ENCODE data around the gene TMEM186.
"Not testable (repeated sequence)": the region's sequence is repeated elsewhere in the genome, so short reads cannot be mapped to it uniquely, and the experiment has no call there.

The TMEM186 gene

DNA sequence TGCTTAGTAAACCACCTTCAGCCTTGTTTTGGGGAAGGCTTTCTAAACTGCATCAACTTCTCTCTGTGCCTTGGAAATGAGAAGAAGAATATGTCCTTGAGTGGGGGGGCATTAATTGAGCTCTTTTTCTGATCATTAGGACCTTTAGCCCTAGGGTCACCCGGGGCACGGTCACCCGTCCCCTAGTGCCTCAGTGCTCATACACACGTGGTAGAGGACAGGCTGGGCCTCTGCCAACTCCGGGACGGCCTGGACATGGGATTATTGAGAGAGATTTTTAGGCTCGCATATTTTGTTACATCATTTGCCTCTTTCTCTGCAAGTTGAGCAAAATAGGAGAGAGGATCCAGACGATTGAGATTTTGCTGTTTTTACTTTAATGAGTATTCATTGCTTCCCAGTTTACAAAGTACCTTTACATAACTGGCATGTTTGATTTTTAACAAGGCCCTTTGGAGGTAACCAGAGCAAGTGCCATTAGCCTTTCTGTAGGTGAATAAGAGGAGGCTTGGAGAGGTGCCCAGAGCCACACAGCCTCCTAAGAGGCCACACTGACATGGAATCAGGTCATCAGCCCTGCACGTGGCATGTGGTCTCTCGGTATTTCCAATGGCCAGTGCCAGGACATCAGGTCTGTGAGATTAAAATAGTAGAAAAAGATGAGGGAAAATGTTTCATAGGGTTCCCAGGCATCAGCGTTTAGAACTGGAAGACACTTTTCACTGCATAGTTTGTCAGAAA is 11.3 kb upstream of the TMEM186 start:
- no peak for DNase-seq
- H3K27ac ChIP-seq (ENCODE audit: insufficient read depth in 1 of 2, low read depth in 1 of 2, low read length in 2 of 2, poor library complexity in 1 of 2, severe bottlenecking in 2 of 2): no peak overlapping the region
- no peaks in the 10 kb centered on the region for H3K4me1 ChIP-seq (ENCODE audit: control extremely low read depth in 1 of 4, control insufficient read depth in 4 of 4, insufficient read depth in 4 of 4, low read length in 3 of 4)
- CTCF ChIA-PET: no interaction called here
- no peaks in the 10 kb centered on the region for H3K27me3 ChIP-seq (replicated peaks in 2 of 5; ENCODE audit: control insufficient read depth in 4 of 5, insufficient read depth in 5 of 5, low read length in 4 of 5)
- POLR2A ChIA-PET: no interaction called here
- 92% methylated on average over 8 of the region's 11 CpGs for WGBS (ENCODE audit: insufficient coverage)
- peaks cover 11 to 90% (median 71%) of the 10 kb centered on the region in 4 experiments for H3K36me3 ChIP-seq (ENCODE audit: control insufficient read depth in 4 of 4, insufficient read depth in 4 of 4, low read length in 3 of 4)
- no peak overlapping the region for H3K4me3 ChIP-seq (ENCODE audit: control insufficient read depth in 1 of 7, extremely low read depth in 1 of 7, insufficient read depth in 4 of 7, low read depth in 2 of 7, low read length in 6 of 7)
- H3K9me3 ChIP-seq (ENCODE audit: control extremely low read depth in 1 of 5, control insufficient read depth in 4 of 5, insufficient read depth in 2 of 5, low read depth in 1 of 5, low read length in 4 of 5): no peaks in the 10 kb centered on the region

DNA sequence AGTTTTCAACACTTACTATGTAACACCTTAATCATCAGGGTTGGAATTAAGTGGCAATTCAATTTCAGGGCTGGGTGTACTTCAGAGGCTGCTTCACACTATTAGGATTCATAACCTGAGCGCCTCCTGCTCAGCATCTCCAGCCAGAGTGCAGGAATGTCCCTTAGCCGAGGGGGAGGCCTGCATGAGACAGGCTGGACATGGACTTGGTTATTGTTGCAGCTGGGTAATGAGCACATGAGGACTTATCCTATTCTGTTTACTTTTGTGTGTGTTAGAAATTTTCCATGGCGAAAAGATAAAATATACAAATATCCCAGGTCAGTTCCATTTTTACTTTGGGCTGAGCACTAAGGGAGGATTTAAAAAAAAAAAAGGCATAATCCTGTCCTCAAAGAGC is 10.6 kb upstream of the TMEM186 start:
- Histone ChIP-seq H3K4me1 (ENCODE audit: control extremely low read depth in 1 of 4, control insufficient read depth in 4 of 4, insufficient read depth in 4 of 4, low read length in 3 of 4) (no peaks in the 10 kb centered on the region), H3K27me3 (replicated peaks in 2 of 5; ENCODE audit: control insufficient read depth in 4 of 5, insufficient read depth in 5 of 5, low read length in 4 of 5) (no peaks in the 10 kb centered on the region), H3K27ac (ENCODE audit: insufficient read depth in 1 of 2, low read depth in 1 of 2, low read length in 2 of 2, poor library complexity in 1 of 2, severe bottlenecking in 2 of 2) (no peak overlapping the region), H3K36me3 (ENCODE audit: control insufficient read depth in 4 of 4, insufficient read depth in 4 of 4, low read length in 3 of 4) (peaks cover 14 to 86% (median 70%) of the 10 kb centered on the region in 4 experiments), H3K9me3 (ENCODE audit: control extremely low read depth in 1 of 5, control insufficient read depth in 4 of 5, insufficient read depth in 2 of 5, low read depth in 1 of 5, low read length in 4 of 5) (no peaks in the 10 kb centered on the region), H3K4me3 (ENCODE audit: control insufficient read depth in 1 of 7, extremely low read depth in 1 of 7, insufficient read depth in 4 of 7, low read depth in 2 of 7, low read length in 6 of 7) (no peak overlapping the region)
- ChIA-PET POLR2A (no interaction called here), CTCF (no interaction called here)
- no CpG with 5 or more reads among the region's 3 CpGs for WGBS (ENCODE audit: insufficient coverage)
- no peak for DNase-seq

DNA sequence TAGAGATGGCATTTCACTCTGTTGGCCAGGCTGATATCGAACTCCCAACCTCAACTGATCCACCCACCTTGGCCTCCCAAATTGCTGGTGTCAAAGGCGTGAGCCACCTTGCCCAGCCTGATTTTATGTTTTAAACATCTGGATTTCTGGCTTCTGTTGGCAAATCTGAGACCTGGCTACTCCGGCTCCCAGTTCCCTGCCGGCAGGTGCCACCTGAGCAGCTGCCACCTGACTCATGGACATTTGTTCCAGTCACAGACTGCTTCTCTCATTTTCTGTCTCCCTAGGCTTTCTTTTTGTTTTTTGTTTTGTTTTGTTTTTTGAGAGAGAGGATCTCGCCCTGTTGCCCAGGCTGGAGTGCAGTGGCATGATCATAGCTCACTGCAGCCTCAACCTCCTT is 9.8 kb upstream of the TMEM186 start:
- Histone ChIP-seq H3K4me1 (ENCODE audit: control extremely low read depth in 1 of 4, control insufficient read depth in 4 of 4, insufficient read depth in 4 of 4, low read length in 3 of 4) (no peaks in the 10 kb centered on the region), H3K36me3 (ENCODE audit: control insufficient read depth in 4 of 4, insufficient read depth in 4 of 4, low read length in 3 of 4) (peaks cover 14 to 86% (median 66%) of the 10 kb centered on the region in 4 experiments), H3K4me3 (ENCODE audit: control insufficient read depth in 1 of 7, extremely low read depth in 1 of 7, insufficient read depth in 4 of 7, low read depth in 2 of 7, low read length in 6 of 7) (no peak overlapping the region), H3K27me3 (replicated peaks in 2 of 5; ENCODE audit: control insufficient read depth in 4 of 5, insufficient read depth in 5 of 5, low read length in 4 of 5) (no peaks in the 10 kb centered on the region), H3K9me3 (ENCODE audit: control extremely low read depth in 1 of 5, control insufficient read depth in 4 of 5, insufficient read depth in 2 of 5, low read depth in 1 of 5, low read length in 4 of 5) (no peaks in the 10 kb centered on the region), H3K27ac (ENCODE audit: insufficient read depth in 1 of 2, low read depth in 1 of 2, low read length in 2 of 2, poor library complexity in 1 of 2, severe bottlenecking in 2 of 2) (no peak overlapping the region)
- ChIA-PET POLR2A (interaction anchor here (1.0 kb wide), 1 partner anchor 9 kb away, joined by 4 read pairs; the partner anchor contains the start of gene PMM2), CTCF (interaction anchor here (0.7 kb wide), 1 partner anchor 9 kb away, joined by 3 read pairs; no protein-coding TSS in a partner anchor)
- no peak for DNase-seq
- 99% methylated on average over 4 of the region's 5 CpGs for WGBS (ENCODE audit: insufficient coverage)

DNA sequence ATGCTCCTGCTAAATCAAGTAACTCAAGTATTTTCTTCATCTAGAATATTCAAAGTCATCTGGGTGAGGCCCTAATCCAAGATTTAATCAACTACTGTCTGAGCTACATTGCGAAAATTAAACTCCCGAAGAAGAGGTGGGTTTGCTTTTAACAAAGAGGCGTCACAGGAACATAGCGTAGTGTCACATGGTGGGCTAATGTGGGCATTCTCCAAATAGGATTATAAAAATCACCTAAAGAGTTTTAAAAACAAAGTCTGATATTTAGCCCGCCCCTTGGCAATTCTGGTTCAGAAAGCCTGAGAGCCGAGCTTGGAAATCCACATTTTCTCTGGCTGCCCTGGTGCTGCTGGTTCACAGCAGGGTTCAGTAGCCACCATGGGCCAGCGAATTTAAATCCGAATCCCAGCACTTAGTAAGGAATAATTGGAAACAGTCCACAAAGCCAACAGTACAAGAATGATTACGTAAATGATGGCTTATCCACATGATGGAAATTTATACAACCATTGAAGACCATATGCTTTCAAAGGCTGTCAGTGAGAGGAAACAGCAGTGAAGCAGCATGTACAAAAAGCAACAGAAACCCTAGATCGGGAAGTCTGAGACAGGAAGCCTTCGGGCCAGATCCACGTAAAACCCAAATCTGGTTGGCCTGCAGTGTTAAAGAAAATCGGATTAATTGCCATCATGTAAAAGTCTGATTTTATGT is 9.0 kb upstream of the TMEM186 start:
- ChIA-PET CTCF (interaction anchor here (0.7 to 1.2 kb wide), 2 partner anchors 8 to 14 kb away, joined by 3 read pairs; no protein-coding TSS in a partner anchor), POLR2A (interaction anchor here (1.0 kb wide), 1 partner anchor 8 kb away, joined by 4 read pairs; the partner anchor contains the start of gene PMM2)
- Histone ChIP-seq H3K4me1 (ENCODE audit: control extremely low read depth in 1 of 4, control insufficient read depth in 4 of 4, insufficient read depth in 4 of 4, low read length in 3 of 4) (no peaks in the 10 kb centered on the region), H3K27ac (ENCODE audit: insufficient read depth in 1 of 2, low read depth in 1 of 2, low read length in 2 of 2, poor library complexity in 1 of 2, severe bottlenecking in 2 of 2) (no peak overlapping the region), H3K9me3 (ENCODE audit: control extremely low read depth in 1 of 5, control insufficient read depth in 4 of 5, insufficient read depth in 2 of 5, low read depth in 1 of 5, low read length in 4 of 5) (no peaks in the 10 kb centered on the region), H3K4me3 (ENCODE audit: control insufficient read depth in 1 of 7, extremely low read depth in 1 of 7, insufficient read depth in 4 of 7, low read depth in 2 of 7, low read length in 6 of 7) (no peak overlapping the region), H3K36me3 (ENCODE audit: control insufficient read depth in 4 of 4, insufficient read depth in 4 of 4, low read length in 3 of 4) (peaks cover 9 to 84% (median 61%) of the 10 kb centered on the region in 4 experiments), H3K27me3 (replicated peaks in 2 of 5; ENCODE audit: control insufficient read depth in 4 of 5, insufficient read depth in 5 of 5, low read length in 4 of 5) (no peaks in the 10 kb centered on the region)
- 94% methylated on average over 12 of the region's 13 CpGs for WGBS (ENCODE audit: insufficient coverage)
- no peak for DNase-seq

DNA sequence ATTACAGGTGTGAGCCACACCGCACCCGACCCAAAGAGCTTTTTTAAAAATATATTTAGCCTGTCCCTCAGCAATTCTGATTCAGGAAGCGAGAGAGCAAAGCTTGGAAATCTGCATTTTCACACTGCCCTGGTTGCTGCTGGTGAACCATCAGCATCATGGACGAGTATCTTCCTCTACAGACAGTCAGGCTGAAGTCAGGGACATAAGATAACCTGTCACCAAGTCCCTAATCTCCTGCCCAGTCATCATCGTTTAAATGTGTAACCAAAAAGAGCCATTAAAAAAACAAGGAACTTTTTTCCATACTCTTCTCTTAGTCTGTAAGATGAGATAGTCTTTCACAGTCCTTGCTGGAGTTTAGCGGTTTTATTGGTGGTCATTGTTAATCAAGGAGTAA is 6.9 kb upstream of the TMEM186 start:
- Histone ChIP-seq H3K4me3 (ENCODE audit: control insufficient read depth in 1 of 7, extremely low read depth in 1 of 7, insufficient read depth in 4 of 7, low read depth in 2 of 7, low read length in 6 of 7) (no peak overlapping the region), H3K27me3 (replicated peaks in 2 of 5; ENCODE audit: control insufficient read depth in 4 of 5, insufficient read depth in 5 of 5, low read length in 4 of 5) (no peaks in the 10 kb centered on the region), H3K36me3 (ENCODE audit: control insufficient read depth in 4 of 4, insufficient read depth in 4 of 4, low read length in 3 of 4) (peaks cover 9 to 70% (median 52%) of the 10 kb centered on the region in 4 experiments), H3K4me1 (ENCODE audit: control extremely low read depth in 1 of 4, control insufficient read depth in 4 of 4, insufficient read depth in 4 of 4, low read length in 3 of 4) (peaks cover 0 to 3% (median 2%) of the 10 kb centered on the region in 4 experiments), H3K9me3 (ENCODE audit: control extremely low read depth in 1 of 5, control insufficient read depth in 4 of 5, insufficient read depth in 2 of 5, low read depth in 1 of 5, low read length in 4 of 5) (no peaks in the 10 kb centered on the region), H3K27ac (ENCODE audit: insufficient read depth in 1 of 2, low read depth in 1 of 2, low read length in 2 of 2, poor library complexity in 1 of 2, severe bottlenecking in 2 of 2) (no peak overlapping the region)
- ChIA-PET POLR2A (no interaction called here), CTCF (no interaction called here)
- DNase-seq: no peak
- 93% methylated on average over 4 of the region's 6 CpGs for WGBS (ENCODE audit: insufficient coverage)

DNA sequence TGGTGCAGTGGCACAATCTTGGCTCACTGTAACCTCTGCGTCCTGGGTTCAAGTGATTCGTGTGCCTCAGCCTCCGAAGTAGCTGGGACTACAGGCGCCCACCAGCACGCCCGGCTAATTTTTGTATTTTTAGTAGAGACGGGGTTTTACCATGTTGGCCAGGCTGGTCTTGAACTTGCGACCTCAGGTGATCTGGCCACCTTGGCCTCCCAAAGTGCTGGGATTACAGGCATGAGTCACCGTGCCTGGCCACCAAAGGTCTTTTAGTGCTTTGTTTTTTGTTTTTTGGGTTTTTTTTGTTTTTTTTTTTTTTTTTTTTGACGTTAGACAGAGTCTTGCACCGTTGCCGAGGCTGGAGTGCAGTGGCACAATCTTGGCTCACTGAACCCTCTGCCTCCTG is 6.3 kb upstream of the TMEM186 start:
- H3K9me3 ChIP-seq (ENCODE audit: control extremely low read depth in 1 of 5, control insufficient read depth in 4 of 5, insufficient read depth in 2 of 5, low read depth in 1 of 5, low read length in 4 of 5); DNase-seq; H3K4me3 ChIP-seq (ENCODE audit: control insufficient read depth in 1 of 7, extremely low read depth in 1 of 7, insufficient read depth in 4 of 7, low read depth in 2 of 7, low read length in 6 of 7); POLR2A ChIA-PET; CTCF ChIA-PET; H3K27ac ChIP-seq (ENCODE audit: insufficient read depth in 1 of 2, low read depth in 1 of 2, low read length in 2 of 2, poor library complexity in 1 of 2, severe bottlenecking in 2 of 2); H3K27me3 ChIP-seq (replicated peaks in 2 of 5; ENCODE audit: control insufficient read depth in 4 of 5, insufficient read depth in 5 of 5, low read length in 4 of 5); H3K4me1 ChIP-seq (ENCODE audit: control extremely low read depth in 1 of 4, control insufficient read depth in 4 of 4, insufficient read depth in 4 of 4, low read length in 3 of 4): not testable (repeated sequence)
- WGBS (ENCODE audit: insufficient coverage): 98% methylated on average over 8 of the region's 12 CpGs
- peaks cover 9 to 65% (median 47%) of the 10 kb centered on the region in 4 experiments for H3K36me3 ChIP-seq (ENCODE audit: control insufficient read depth in 4 of 4, insufficient read depth in 4 of 4, low read length in 3 of 4)

DNA sequence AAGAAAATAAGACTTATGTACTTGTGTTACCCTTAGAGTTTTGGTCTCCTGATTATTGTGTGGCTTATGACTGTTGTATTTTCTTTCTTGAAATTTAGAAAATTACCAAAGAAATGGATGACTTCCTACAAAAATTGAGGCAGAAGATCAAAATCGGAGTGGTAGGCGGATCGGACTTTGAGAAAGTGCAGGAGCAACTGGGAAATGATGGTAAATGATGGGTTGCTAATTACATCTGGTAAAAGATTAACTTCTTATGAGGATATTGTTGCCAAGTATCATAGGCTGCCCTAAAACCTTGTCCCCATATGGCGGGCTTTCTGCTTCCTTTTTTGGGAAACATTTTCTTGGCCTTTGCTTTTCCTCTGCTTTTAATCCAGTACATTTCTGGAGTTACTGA is 4.3 kb upstream of the TMEM186 start:
- 100% methylated on average over 4 of the region's 4 CpGs for WGBS (ENCODE audit: insufficient coverage)
- Histone ChIP-seq H3K4me3 (ENCODE audit: control insufficient read depth in 1 of 7, extremely low read depth in 1 of 7, insufficient read depth in 4 of 7, low read depth in 2 of 7, low read length in 6 of 7) (no peak overlapping the region), H3K27me3 (replicated peaks in 2 of 5; ENCODE audit: control insufficient read depth in 4 of 5, insufficient read depth in 5 of 5, low read length in 4 of 5) (no peaks in the 10 kb centered on the region), H3K36me3 (ENCODE audit: control insufficient read depth in 4 of 4, insufficient read depth in 4 of 4, low read length in 3 of 4) (peaks cover 7 to 45% (median 31%) of the 10 kb centered on the region in 4 experiments), H3K27ac (ENCODE audit: insufficient read depth in 1 of 2, low read depth in 1 of 2, low read length in 2 of 2, poor library complexity in 1 of 2, severe bottlenecking in 2 of 2) (no peak overlapping the region), H3K9me3 (ENCODE audit: control extremely low read depth in 1 of 5, control insufficient read depth in 4 of 5, insufficient read depth in 2 of 5, low read depth in 1 of 5, low read length in 4 of 5) (no peaks in the 10 kb centered on the region), H3K4me1 (ENCODE audit: control extremely low read depth in 1 of 4, control insufficient read depth in 4 of 4, insufficient read depth in 4 of 4, low read length in 3 of 4) (peaks cover 12 to 23% (median 22%) of the 10 kb centered on the region in 4 experiments)
- no peak for DNase-seq
- ChIA-PET CTCF (interaction anchor here (1.3 to 1.7 kb wide), 2 partner anchors 8 to 10 kb away, joined by 3 to 5 read pairs; no protein-coding TSS in a partner anchor), POLR2A (no interaction called here)

Data from common myeloid progenitor, CD34-positive (primary cell).